Erythroblast (primary cell): ENCODE measurements around the gene KRTAP22-2.

Experiments used
- DNase-seq, 2 experiments: peaks; one replicate each; lab custom pipeline; 2025; lab: John Stamatoyannopoulos, UW
- GATA1 ChIP-seq: IDR thresholded peaks from 2 replicates; pipeline ENCODE4 v1.6.1; 2011; ENCODE audit warnings: low read depth, mild to moderate bottlenecking, control low read depth, low read length, moderate library complexity
- POLR2A ChIP-seq: IDR thresholded peaks from 2 replicates; pipeline ENCODE4 v1.6.1; 2011; ENCODE audit warnings: mild to moderate bottlenecking, low read length

Gene KRTAP22-2

GRCh38 chr21:30600787-30601186, 10.6 kb upstream of the KRTAP22-2 start, which contains the start of gene KRTAP22-1:
Gene KRTAP22-1, plus strand, starts transcription at chr21:30601087.
- TF ChIP-seq POLR2A (no peak), GATA1 (no peak)
- DNase-seq, result no peak

GRCh38 chr21:30598802-30599201, 8.6 kb upstream of the KRTAP22-2 start, which contains the start of gene KRTAP6-2:
Gene KRTAP6-2, minus strand, starts transcription at chr21:30598902. Its CDS starts 28 bp downstream, at chr21:30598874.
- DNase-seq, result no peak
- TF ChIP-seq GATA1 (no peak), POLR2A (no peak)

GRCh38 chr21:30592140-30592539, 1.9 kb upstream of the KRTAP22-2 start, which contains the start of gene KRTAP6-3:
Gene KRTAP6-3, plus strand, starts transcription at chr21:30592440. Its CDS starts 6 bp downstream, at chr21:30592446.
- no peak for DNase-seq
- TF ChIP-seq POLR2A (no peak), GATA1 (no peak)

GRCh38 chr21:30582870-30583269, 7.3 kb downstream of the KRTAP22-2 start:
- TF ChIP-seq GATA1 (no peak), POLR2A (no peak)

GRCh38 chr21:30580132-30580531, 10.1 kb downstream of the KRTAP22-2 start:
- TF ChIP-seq POLR2A (no peak), GATA1 (no peak)
- DNase-seq, result no peak

More at GRCh38 chr21:30582870-30583269, 7.3 kb downstream of the KRTAP22-2 start:
- DNase-seq, result no peak

DNA sequence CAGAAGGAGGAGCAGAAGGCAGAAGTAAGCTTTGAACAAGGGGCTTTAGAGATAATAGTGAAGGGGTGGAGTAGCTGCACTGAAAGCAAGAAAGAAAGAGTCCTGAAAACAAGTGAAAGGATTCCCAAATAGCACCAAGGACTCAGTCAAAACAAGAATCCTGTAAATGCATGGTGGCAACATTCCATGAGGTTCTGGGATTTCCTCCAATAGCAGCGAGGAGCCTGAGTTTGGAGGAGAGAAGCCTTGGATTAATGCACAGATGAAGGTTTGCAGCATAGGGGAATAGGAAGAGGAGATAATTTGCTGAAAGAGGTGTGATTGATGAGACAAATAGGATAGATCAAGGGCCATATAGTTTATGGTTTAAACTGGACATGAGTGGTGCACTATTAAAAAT, 10.9 kb downstream of the KRTAP22-2 start:
- no peak for TF ChIP-seq GATA1
- no peak for TF ChIP-seq POLR2A
- DNase-seq, result no peak

GRCh38 chr21:30577766-30578165, 12.4 kb downstream of the KRTAP22-2 start:
- DNase-seq, result no peak
- TF ChIP-seq POLR2A, result no peak
- no peak for TF ChIP-seq GATA1

DNA sequence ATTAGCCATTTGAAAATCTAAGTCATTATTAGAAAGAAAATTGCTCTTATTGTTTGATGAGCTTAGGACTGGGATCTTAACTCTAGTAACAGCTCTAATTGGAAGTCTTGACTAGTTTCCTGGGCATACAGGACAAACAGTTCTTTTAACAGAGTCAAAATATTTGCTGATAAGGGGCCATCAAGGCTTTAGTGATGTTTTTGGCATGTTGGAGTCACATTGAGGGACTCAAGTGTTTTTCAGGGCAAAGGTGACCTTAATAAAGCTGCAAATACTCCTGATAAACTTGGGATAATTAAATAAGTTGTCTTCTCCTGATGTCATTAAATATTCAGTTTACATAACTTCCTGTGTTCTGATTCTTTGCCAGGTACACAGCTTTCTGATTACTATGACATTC, 22.6 kb downstream of the KRTAP22-2 start:
- no peak for TF ChIP-seq POLR2A
- no peak for TF ChIP-seq GATA1
- DNase-seq, result no peak

DNA sequence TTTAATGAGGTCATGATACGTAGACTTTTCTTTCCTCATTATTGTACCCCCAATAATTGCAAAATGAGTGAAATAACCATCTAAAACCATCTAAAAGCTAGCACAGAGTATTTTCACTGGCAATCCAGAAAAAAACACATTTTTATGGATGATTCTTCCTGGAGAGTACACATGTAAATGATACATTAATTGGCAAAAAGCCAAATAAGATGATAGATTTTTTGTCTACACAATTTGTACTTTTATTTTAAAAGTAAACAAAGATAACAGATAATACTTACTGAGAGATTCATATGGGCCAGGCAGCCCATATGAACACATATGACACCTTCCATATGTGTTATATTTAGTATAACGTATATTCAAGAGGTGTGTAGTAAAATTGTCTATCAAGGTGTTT, 26.6 kb downstream of the KRTAP22-2 start:
- no peak for TF ChIP-seq POLR2A
- TF ChIP-seq GATA1, result no peak
- no peak for DNase-seq

DNA sequence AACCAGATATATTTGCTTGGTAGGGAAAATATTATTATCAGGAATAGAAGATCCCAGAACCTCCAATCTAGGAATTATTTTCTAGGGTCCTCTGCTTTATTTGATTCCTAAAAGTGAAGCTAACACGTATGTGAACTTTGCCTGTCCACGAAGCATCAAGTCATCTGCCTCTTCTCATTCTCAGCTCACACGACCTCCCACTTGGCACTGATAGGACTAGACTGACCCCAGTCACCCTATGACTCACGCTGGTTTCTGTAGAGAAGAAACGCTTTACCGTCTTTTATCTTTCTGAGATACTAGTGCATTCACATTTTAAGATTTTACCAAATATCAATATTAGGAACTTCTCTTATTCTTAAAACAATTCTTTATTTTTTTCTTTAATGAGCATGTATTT, 27.1 kb downstream of the KRTAP22-2 start:
- DNase-seq, result no peak
- TF ChIP-seq POLR2A, result no peak
- TF ChIP-seq GATA1, result no peak

DNA sequence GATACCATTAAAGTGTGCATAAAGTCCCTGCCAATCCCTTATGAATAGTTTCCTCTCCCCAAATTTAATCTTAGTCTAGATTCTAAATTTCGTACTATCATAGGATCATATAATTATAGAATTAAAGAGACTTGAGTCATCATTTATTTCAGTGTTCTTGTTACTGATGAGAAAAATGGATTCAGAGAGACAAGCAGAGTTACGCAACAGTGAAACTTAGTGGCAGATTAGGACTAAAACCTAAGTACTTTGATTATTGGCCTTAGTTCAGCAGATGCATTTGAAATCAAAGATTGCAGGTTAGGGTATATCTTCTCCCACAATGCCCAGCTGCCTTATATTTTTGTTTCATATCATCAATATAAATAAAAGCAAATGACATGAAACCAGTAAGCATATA, 28.2 kb downstream of the KRTAP22-2 start:
- DNase-seq, result no peak

GRCh38 chr21:30561264-30561895, 28.8 kb downstream of the KRTAP22-2 start, which contains the start of gene KRTAP19-7:
Gene KRTAP19-7, minus strand, starts transcription at chr21:30561314. Its CDS starts 25 bp downstream, at chr21:30561289.
- TF ChIP-seq GATA1, result no peak
- DNase-seq, result no peak

More for the DNA sequence above, 28.2 kb downstream of the KRTAP22-2 start:
- TF ChIP-seq POLR2A, result no peak

DNA sequence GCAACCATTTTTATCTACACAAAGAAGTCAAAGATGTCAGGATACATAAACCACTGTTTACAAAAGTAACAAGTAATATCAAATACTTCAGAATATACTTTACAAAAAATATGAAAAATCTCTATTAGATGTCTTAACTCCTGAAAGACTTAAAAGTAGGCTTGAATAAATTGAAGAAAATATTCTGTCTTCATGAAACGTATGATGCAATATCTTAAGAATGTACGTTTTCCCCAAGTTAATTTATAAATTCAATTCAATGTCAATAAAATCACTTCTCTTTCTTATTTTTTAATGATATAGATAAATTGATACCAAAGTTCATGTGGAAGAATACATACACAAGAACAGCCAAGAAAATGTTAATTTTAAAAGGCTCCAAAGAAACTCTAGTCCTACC, 35.1 kb downstream of the KRTAP22-2 start:
- DNase-seq, result no peak
- no peak for TF ChIP-seq POLR2A

GRCh38 chr21:30552782-30553181, 37.4 kb downstream of the KRTAP22-2 start:
- no peak for DNase-seq
- TF ChIP-seq GATA1 (no peak), POLR2A (no peak)

GRCh38 chr21:30541764-30542163, 48.4 kb downstream of the KRTAP22-2 start, which contains the start of gene KRTAP19-6:
Gene KRTAP19-6, minus strand, starts transcription at chr21:30541864. Its CDS starts 31 bp downstream, at chr21:30541833.
- no peak for TF ChIP-seq GATA1
- TF ChIP-seq POLR2A, result no peak
- no peak for DNase-seq
